ENCODE data around the gene MRPS34.

DNA sequence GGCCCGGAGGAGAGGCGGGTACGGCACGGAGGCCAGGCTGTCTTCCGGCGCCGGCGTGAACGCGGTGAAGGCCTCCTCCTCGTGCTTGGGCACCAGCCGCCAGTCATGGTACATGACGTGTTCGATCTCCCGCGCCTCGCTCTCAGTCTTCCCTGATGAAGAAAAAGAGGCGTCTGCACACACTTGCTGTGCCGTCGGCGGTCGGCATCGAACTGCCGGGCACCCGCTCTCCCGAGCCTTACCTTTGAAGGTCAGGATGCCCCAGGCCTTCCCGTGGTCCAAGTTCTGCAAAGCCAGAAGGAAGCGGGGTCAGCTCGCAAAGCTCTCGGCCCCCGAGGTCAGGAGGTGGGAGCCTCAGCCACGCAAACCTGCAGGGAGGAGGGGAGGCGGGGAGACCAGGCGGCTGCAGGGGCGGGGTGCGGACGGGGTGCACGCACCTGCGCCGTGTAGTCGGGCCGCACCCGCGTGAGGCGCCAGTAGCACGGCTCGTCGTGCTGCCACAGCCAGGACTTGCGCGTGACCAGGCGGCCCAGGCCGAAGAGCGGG, 499 bp downstream of the MRPS34 start, which contains the start of gene EME2:
- TF ChIP-seq POLR2A (IDR thresholded peaks at IDR 0.05) (no peak), POLR2AphosphoS5 (IDR thresholded peaks at IDR 0.05) (no peak)
- TF ChIP-seq, protein P1, sequence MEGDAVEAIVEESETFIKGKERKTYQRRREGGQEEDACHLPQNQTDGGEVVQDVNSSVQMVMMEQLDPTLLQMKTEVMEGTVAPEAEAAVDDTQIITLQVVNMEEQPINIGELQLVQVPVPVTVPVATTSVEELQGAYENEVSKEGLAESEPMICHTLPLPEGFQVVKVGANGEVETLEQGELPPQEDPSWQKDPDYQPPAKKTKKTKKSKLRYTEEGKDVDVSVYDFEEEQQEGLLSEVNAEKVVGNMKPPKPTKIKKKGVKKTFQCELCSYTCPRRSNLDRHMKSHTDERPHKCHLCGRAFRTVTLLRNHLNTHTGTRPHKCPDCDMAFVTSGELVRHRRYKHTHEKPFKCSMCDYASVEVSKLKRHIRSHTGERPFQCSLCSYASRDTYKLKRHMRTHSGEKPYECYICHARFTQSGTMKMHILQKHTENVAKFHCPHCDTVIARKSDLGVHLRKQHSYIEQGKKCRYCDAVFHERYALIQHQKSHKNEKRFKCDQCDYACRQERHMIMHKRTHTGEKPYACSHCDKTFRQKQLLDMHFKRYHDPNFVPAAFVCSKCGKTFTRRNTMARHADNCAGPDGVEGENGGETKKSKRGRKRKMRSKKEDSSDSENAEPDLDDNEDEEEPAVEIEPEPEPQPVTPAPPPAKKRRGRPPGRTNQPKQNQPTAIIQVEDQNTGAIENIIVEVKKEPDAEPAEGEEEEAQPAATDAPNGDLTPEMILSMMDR (IDR thresholded peaks at IDR 0.05) = no peak
